WTC11 (cell line): ENCODE data around the gene APLF. TPM values are rescaled to one million over a fixed set of nuclear protein-coding genes. Genes with fewer than 3 reads are reported as not detected.

Experiments used
- ATAC-seq: fragments of 200-7000 bp; cut with Tn5 transposase; 2 replicates; pipeline ENCODE4 v1.10.0; 2021; ENCODE audit warnings: mild to moderate bottlenecking, moderate library complexity
- CTCF ChIA-PET: fragments of 300-600 bp; sonication (Branson Sonifier 250); formaldehyde crosslinking; loops from one replicate; lab custom pipeline; 2021; ENCODE audit warnings: antibody characterized with exemption; lab: Charles Lee
- POLR2A ChIA-PET: fragments of 350-600 bp; sonication (Branson Sonifier 250); formaldehyde crosslinking; loops from one replicate; lab custom pipeline; 2021; ENCODE audit warnings: antibody characterized with exemption; lab: Charles Lee
- DNase-seq: peaks from one replicate; pipeline ENCODE4 v3.0.0; 2021; ENCODE audit warnings: low spot score
- H3K27ac Mint-ChIP-seq: 2 replicates; pipeline ENCODE4 v1.8.0; 2021; ENCODE audit warnings: mixed read lengths
- H3K27me3 Mint-ChIP-seq: 2 replicates; pipeline ENCODE4 v1.8.0; 2021; ENCODE audit warnings: low read depth, mild to moderate bottlenecking, moderate library complexity, mixed read lengths
- H3K36me3 Mint-ChIP-seq: 2 replicates; pipeline ENCODE4 v1.8.0; 2021; ENCODE audit warnings: mixed read lengths
- H3K4me1 Mint-ChIP-seq: 2 replicates; pipeline ENCODE4 v1.8.0; 2022; ENCODE audit warnings: mixed read lengths
- H3K4me3 Mint-ChIP-seq: 2 replicates; pipeline ENCODE4 v1.8.0; 2021; ENCODE audit warnings: mild to moderate bottlenecking, moderate library complexity, mixed read lengths
- H3K9me3 Mint-ChIP-seq: 2 replicates; pipeline ENCODE4 v1.8.0; 2021; ENCODE audit warnings: mixed read lengths
- CREM ChIP-seq: sonication (generic); formaldehyde crosslinking; IDR thresholded peaks from 2 replicates; pipeline ENCODE4 v1.8.1; 2022; ENCODE audit warnings: mild to moderate bottlenecking, missing genetic modification reagents, moderate library complexity
- ELF4 ChIP-seq: sonication (generic); formaldehyde crosslinking; IDR thresholded peaks from 2 replicates; pipeline ENCODE4 v1.8.1; 2022; ENCODE audit warnings: low read depth, mild to moderate bottlenecking, moderate library complexity, missing genetic modification reagents
- FOXK1 ChIP-seq: sonication (generic); formaldehyde crosslinking; IDR thresholded peaks from 2 replicates; pipeline ENCODE4 v1.8.0; 2022; ENCODE audit warnings: mild to moderate bottlenecking, moderate library complexity, missing genetic modification reagents
- JAZF1 ChIP-seq: fragments of 250-450 bp; sonication (Bioruptor Pico); IDR thresholded peaks from 2 replicates; pipeline ENCODE4 v1.9.0; 2021; ENCODE audit warnings: moderate library complexity, mild to moderate bottlenecking, inconsistent platforms
- NFATC4 ChIP-seq: fragments of 250-450 bp; sonication (Bioruptor Pico); IDR thresholded peaks from 2 replicates; pipeline ENCODE4 v1.9.0; 2021; ENCODE audit warnings: mild to moderate bottlenecking
- NFE2L1 ChIP-seq: sonication (generic); formaldehyde crosslinking; IDR thresholded peaks from 2 replicates; pipeline ENCODE4 v1.8.1; 2023; ENCODE audit warnings: missing genetic modification reagents
- NR1H2 ChIP-seq: sonication (generic); formaldehyde crosslinking; IDR thresholded peaks from 2 replicates; pipeline ENCODE4 v1.9.0; 2021; ENCODE audit warnings: mild to moderate bottlenecking, moderate library complexity, missing genetic modification reagents
- NR2C2 ChIP-seq: sonication (generic); formaldehyde crosslinking; IDR thresholded peaks from 2 replicates; pipeline ENCODE4 v1.8.0; 2022; ENCODE audit warnings: mild to moderate bottlenecking, missing genetic modification reagents
- NR3C1 ChIP-seq: sonication (generic); formaldehyde crosslinking; conservative IDR thresholded peaks from 2 replicates; pipeline ENCODE4 v1.8.1; 2023; ENCODE audit warnings: low read depth, mild to moderate bottlenecking, missing genetic modification reagents
- PRRX2 ChIP-seq: fragments of 250-450 bp; sonication (Bioruptor Pico); IDR thresholded peaks from 2 replicates; pipeline ENCODE4 v1.8.0; 2021; ENCODE audit warnings: mild to moderate bottlenecking
- RORB ChIP-seq: fragments of 250-450 bp; sonication (Bioruptor Pico); IDR thresholded peaks from 2 replicates; pipeline ENCODE4 v1.9.0; 2021; ENCODE audit warnings: mild to moderate bottlenecking
- SOX15 ChIP-seq: fragments of 250-450 bp; sonication (Bioruptor Pico); IDR thresholded peaks from 2 replicates; pipeline ENCODE4 v1.9.0; 2021; ENCODE audit warnings: mild to moderate bottlenecking
- TCF7 ChIP-seq: sonication (generic); formaldehyde crosslinking; IDR thresholded peaks from 2 replicates; pipeline ENCODE4 v1.8.0; 2022; ENCODE audit warnings: mild to moderate bottlenecking, low read depth, missing genetic modification reagents, moderate library complexity
- TP53 ChIP-seq: sonication (generic); formaldehyde crosslinking; IDR thresholded peaks from 2 replicates; pipeline ENCODE4 v1.8.1; 2023; ENCODE audit warnings: mild to moderate bottlenecking, missing genetic modification reagents
- ZNF121 ChIP-seq: sonication (generic); formaldehyde crosslinking; IDR thresholded peaks from 2 replicates; pipeline ENCODE4 v1.8.0; 2023; ENCODE audit warnings: missing genetic modification reagents
- ZNF671 ChIP-seq: fragments of 250-450 bp; sonication (Bioruptor Pico); IDR thresholded peaks from 2 replicates; pipeline ENCODE4 v1.8.0; 2021; ENCODE audit warnings: mild to moderate bottlenecking
- total RNA-seq: library from RNA; stranded (reverse); gene quantifications from 3 replicates; pipeline ENCODE4 v1.2.3, GENCODE V29; 2021
- TF ChIP-seq, protein P1 (sequence below): sonication (generic); formaldehyde crosslinking; IDR thresholded peaks from 2 replicates; pipeline ENCODE4 v1.8.1; 2023; ENCODE audit warnings: mild to moderate bottlenecking, missing genetic modification reagents
- TF ChIP-seq, protein P2 (sequence below): sonication (generic); formaldehyde crosslinking; conservative IDR thresholded peaks from 2 replicates; pipeline ENCODE4 v1.8.1; 2023; ENCODE audit warnings: mild to moderate bottlenecking, low read depth, missing genetic modification reagents, moderate library complexity
- TF ChIP-seq, protein P3 (sequence below): sonication (generic); formaldehyde crosslinking; IDR thresholded peaks from 2 replicates; pipeline ENCODE4 v1.8.1; 2022; ENCODE audit warnings: missing genetic modification reagents, borderline replicate concordance
- TF ChIP-seq, protein P4 (sequence below): fragments of 250-450 bp; sonication (Bioruptor Pico); IDR thresholded peaks from 2 replicates; pipeline ENCODE4 v2.1.2; 2022; ENCODE audit warnings: mild to moderate bottlenecking, moderate library complexity
- TF ChIP-seq, protein P5 (sequence below): sonication (generic); formaldehyde crosslinking; IDR thresholded peaks from 2 replicates; pipeline ENCODE4 v1.8.0; 2022; ENCODE audit warnings: mild to moderate bottlenecking, missing genetic modification reagents
- TF ChIP-seq, protein P6 (sequence below): sonication (generic); formaldehyde crosslinking; IDR thresholded peaks from 2 replicates; pipeline ENCODE4 v1.8.1; 2022; ENCODE audit warnings: low read depth, missing genetic modification reagents, borderline replicate concordance
- TF ChIP-seq, protein P7 (sequence below): sonication (generic); formaldehyde crosslinking; IDR thresholded peaks from 2 replicates; pipeline ENCODE4 v1.8.0; 2022; ENCODE audit warnings: mild to moderate bottlenecking, missing genetic modification reagents

APLF gene
- total RNA-seq, 1 experiment from 2014 or later: 2.7 TPM

DNA sequence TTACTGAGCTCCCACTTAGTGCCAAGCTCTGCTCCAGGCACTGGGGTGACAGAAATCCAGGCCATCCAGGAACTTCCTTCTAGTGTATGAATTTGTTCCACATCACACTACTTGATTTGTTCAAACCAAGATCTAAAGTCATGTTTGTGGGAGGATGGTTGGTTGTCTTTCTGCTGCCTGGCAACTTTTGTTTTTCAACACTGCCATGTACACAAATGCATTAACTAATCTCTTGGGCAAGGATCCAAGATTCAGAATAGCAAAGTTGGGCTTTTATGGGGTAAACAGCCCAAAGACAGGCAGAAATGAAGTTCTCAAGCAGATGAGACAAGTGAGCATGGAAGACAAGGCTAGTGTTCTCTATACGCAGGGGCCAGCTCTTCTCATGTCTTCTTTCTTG is 122.6 kb downstream of the APLF start:
- no peak overlapping the region for H3K27ac Mint-ChIP-seq
- TF ChIP-seq NR1H2 (CRISPR knock-in tag) (no peak), CREM (CRISPR knock-in tag) (no peak), NFATC4 (CRISPR knock-in tag) (no peak), NFE2L1 (CRISPR knock-in tag) (no peak), TCF7 (no peak)
- no peaks in the 10 kb centered on the region for H3K9me3 Mint-ChIP-seq
- DNase-seq (no peak), ATAC-seq (no peak)
- CTCF ChIA-PET: interaction anchor here (0.7 to 1.7 kb wide), 4 partner anchors 13 to 247 kb away, joined by 3 to 5 read pairs (median 3); no protein-coding TSS in a partner anchor
- H3K4me1 Mint-ChIP-seq: 0 out of 2 replicates have a peak, but pooled peaks cover under 1% of the 10 kb centered on the region
- POLR2A ChIA-PET: no interaction called here
- H3K27me3 Mint-ChIP-seq: no peaks in the 10 kb centered on the region
- no peaks in the 10 kb centered on the region for H3K36me3 Mint-ChIP-seq
- H3K4me3 Mint-ChIP-seq: no peak overlapping the region

DNA sequence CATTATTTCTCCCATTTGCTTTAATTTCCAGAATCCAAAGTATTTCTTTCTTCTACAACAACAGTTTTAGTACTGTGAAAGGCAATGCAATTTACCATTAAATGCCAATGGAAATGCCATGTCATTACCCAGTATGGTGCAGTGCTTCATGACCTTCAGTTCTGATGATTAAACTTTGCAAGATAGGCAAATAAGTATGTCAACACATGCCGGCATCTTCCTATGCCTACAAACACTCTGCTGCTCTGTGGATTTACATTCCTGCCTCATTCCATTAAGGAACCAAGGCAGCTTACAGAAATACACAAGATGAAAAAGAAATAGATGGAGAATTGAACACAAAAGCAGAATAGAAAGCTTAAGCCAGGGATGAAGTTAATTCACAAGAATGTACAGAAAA is 123.3 kb downstream of the APLF start:
- Mint-ChIP-seq H3K4me1 (0 out of 2 replicates have a peak, but pooled peaks cover 2% of the 10 kb centered on the region), H3K4me3 (no peak overlapping the region), H3K27me3 (no peaks in the 10 kb centered on the region), H3K27ac (no peak overlapping the region), H3K9me3 (peaks cover 5% of the 10 kb centered on the region; the same call in 1 of the 2 replicates), H3K36me3 (no peaks in the 10 kb centered on the region)
- DNase-seq (no peak), ATAC-seq (no peak)
- TF ChIP-seq, protein P1, sequence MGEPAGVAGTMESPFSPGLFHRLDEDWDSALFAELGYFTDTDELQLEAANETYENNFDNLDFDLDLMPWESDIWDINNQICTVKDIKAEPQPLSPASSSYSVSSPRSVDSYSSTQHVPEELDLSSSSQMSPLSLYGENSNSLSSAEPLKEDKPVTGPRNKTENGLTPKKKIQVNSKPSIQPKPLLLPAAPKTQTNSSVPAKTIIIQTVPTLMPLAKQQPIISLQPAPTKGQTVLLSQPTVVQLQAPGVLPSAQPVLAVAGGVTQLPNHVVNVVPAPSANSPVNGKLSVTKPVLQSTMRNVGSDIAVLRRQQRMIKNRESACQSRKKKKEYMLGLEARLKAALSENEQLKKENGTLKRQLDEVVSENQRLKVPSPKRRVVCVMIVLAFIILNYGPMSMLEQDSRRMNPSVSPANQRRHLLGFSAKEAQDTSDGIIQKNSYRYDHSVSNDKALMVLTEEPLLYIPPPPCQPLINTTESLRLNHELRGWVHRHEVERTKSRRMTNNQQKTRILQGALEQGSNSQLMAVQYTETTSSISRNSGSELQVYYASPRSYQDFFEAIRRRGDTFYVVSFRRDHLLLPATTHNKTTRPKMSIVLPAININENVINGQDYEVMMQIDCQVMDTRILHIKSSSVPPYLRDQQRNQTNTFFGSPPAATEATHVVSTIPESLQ (CRISPR knock-in tag): no peak
- TF ChIP-seq RORB (CRISPR knock-in tag): no peak
- TF ChIP-seq JAZF1 (CRISPR knock-in tag): no peak
- TF ChIP-seq FOXK1 (CRISPR knock-in tag): no peak
- TF ChIP-seq, protein P2, sequence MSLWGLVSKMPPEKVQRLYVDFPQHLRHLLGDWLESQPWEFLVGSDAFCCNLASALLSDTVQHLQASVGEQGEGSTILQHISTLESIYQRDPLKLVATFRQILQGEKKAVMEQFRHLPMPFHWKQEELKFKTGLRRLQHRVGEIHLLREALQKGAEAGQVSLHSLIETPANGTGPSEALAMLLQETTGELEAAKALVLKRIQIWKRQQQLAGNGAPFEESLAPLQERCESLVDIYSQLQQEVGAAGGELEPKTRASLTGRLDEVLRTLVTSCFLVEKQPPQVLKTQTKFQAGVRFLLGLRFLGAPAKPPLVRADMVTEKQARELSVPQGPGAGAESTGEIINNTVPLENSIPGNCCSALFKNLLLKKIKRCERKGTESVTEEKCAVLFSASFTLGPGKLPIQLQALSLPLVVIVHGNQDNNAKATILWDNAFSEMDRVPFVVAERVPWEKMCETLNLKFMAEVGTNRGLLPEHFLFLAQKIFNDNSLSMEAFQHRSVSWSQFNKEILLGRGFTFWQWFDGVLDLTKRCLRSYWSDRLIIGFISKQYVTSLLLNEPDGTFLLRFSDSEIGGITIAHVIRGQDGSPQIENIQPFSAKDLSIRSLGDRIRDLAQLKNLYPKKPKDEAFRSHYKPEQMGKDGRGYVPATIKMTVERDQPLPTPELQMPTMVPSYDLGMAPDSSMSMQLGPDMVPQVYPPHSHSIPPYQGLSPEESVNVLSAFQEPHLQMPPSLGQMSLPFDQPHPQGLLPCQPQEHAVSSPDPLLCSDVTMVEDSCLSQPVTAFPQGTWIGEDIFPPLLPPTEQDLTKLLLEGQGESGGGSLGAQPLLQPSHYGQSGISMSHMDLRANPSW: no peak
- TF ChIP-seq SOX15: no peak
- ChIA-PET CTCF (interaction anchor here (0.9 to 1.3 kb wide), 2 partner anchors 103 to 246 kb away, joined by 3 to 5 read pairs; no protein-coding TSS in a partner anchor), POLR2A (no interaction called here)

DNA sequence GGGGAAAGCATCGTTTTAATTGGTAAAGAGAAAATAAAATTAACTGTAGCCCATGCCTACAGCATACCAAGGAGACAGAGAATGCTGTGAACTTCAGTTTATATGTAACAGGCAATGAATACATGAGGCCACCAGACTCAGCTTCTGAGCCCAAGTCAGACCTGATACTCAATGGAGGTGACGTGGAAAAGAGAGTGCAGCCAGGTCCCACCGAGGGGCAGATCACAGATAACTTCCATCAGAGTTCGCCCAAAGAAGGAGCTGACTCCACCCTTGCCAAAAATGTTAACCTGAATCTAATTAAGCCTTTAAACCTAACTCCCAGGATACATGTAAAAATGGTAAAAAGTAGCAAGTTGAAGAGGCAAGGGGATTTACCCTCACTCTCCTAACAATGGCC is 123.8 kb downstream of the APLF start:
- Mint-ChIP-seq H3K9me3 (peaks cover 10% of the 10 kb centered on the region), H3K36me3 (no peaks in the 10 kb centered on the region), H3K27ac (no peak overlapping the region), H3K27me3 (no peaks in the 10 kb centered on the region), H3K4me3 (no peak overlapping the region), H3K4me1 (0 out of 2 replicates have a peak, but pooled peaks cover 2% of the 10 kb centered on the region)
- no peak for ATAC-seq
- POLR2A ChIA-PET: no interaction called here
- no peak for DNase-seq
- CTCF ChIA-PET: no interaction called here
- TF ChIP-seq NR1H2 (CRISPR knock-in tag): no peak
- no peak for TF ChIP-seq NR3C1 (CRISPR knock-in tag)
- TF ChIP-seq, protein P3, sequence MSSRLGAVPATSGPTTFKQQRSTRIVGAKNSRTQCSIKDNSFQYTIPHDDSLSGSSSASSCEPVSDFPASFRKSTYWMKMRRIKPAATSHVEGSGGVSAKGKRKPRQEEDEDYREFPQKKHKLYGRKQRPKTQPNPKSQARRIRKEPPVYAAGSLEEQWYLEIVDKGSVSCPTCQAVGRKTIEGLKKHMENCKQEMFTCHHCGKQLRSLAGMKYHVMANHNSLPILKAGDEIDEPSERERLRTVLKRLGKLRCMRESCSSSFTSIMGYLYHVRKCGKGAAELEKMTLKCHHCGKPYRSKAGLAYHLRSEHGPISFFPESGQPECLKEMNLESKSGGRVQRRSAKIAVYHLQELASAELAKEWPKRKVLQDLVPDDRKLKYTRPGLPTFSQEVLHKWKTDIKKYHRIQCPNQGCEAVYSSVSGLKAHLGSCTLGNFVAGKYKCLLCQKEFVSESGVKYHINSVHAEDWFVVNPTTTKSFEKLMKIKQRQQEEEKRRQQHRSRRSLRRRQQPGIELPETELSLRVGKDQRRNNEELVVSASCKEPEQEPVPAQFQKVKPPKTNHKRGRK (CRISPR knock-in tag): no peak
- no peak for TF ChIP-seq TP53 (CRISPR knock-in tag)
- TF ChIP-seq, protein P4, sequence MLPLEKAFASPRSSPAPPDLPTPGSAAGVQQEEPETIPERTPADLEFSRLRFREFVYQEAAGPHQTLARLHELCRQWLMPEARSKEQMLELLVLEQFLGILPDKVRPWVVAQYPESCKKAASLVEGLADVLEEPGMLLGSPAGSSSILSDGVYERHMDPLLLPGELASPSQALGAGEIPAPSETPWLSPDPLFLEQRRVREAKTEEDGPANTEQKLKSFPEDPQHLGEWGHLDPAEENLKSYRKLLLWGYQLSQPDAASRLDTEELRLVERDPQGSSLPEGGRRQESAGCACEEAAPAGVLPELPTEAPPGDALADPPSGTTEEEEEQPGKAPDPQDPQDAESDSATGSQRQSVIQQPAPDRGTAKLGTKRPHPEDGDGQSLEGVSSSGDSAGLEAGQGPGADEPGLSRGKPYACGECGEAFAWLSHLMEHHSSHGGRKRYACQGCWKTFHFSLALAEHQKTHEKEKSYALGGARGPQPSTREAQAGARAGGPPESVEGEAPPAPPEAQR (CRISPR knock-in tag): no peak
- no peak for TF ChIP-seq ELF4 (CRISPR knock-in tag)
- TF ChIP-seq, protein P5, sequence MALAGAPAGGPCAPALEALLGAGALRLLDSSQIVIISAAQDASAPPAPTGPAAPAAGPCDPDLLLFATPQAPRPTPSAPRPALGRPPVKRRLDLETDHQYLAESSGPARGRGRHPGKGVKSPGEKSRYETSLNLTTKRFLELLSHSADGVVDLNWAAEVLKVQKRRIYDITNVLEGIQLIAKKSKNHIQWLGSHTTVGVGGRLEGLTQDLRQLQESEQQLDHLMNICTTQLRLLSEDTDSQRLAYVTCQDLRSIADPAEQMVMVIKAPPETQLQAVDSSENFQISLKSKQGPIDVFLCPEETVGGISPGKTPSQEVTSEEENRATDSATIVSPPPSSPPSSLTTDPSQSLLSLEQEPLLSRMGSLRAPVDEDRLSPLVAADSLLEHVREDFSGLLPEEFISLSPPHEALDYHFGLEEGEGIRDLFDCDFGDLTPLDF (CRISPR knock-in tag): no peak
- no peak for TF ChIP-seq ZNF121 (CRISPR knock-in tag)
- no peak for TF ChIP-seq NR2C2 (CRISPR knock-in tag)
- no peak for TF ChIP-seq PRRX2 (CRISPR knock-in tag)
- TF ChIP-seq, protein P6, sequence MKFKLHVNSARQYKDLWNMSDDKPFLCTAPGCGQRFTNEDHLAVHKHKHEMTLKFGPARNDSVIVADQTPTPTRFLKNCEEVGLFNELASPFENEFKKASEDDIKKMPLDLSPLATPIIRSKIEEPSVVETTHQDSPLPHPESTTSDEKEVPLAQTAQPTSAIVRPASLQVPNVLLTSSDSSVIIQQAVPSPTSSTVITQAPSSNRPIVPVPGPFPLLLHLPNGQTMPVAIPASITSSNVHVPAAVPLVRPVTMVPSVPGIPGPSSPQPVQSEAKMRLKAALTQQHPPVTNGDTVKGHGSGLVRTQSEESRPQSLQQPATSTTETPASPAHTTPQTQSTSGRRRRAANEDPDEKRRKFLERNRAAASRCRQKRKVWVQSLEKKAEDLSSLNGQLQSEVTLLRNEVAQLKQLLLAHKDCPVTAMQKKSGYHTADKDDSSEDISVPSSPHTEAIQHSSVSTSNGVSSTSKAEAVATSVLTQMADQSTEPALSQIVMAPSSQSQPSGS (CRISPR knock-in tag): no peak
- no peak for TF ChIP-seq ZNF671 (CRISPR knock-in tag)
- no peak for TF ChIP-seq TCF7
- TF ChIP-seq, protein P7, sequence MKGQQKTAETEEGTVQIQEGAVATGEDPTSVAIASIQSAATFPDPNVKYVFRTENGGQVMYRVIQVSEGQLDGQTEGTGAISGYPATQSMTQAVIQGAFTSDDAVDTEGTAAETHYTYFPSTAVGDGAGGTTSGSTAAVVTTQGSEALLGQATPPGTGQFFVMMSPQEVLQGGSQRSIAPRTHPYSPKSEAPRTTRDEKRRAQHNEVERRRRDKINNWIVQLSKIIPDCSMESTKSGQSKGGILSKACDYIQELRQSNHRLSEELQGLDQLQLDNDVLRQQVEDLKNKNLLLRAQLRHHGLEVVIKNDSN (CRISPR knock-in tag): no peak
